Spleen (tissue), 11 donors: ENCODE measurements around the gene OR2V2. TPM values are rescaled to one million over a fixed set of nuclear protein-coding genes. Genes with fewer than 3 reads are reported as not detected.

ENCODE experiments used
- DNase-seq: peaks from one replicate; pipeline ENCODE4 v3.0.0-alpha.2; 2020
- H3K27ac ChIP-seq, 8 donors: fragments of 200-600 bp; sonication (generic) in 7 of 8; 1 replicate in 4 of 8; 2 replicates in 4 of 8; pipeline versions ENCODE4 v1.5.0 to v1.8.0; 2016 to 2021; ENCODE audit warnings: inconsistent platforms in 4 of 8, mild to moderate bottlenecking in 4 of 8, moderate library complexity in 1 of 8
- H3K27me3 ChIP-seq, 7 donors: fragments of 200-600 bp; sonication (generic) in 6 of 7; replicated peaks in 1 of 7; 1 replicate in 4 of 7; 2 replicates in 3 of 7; pipeline versions ENCODE4 v1.5.0 to v1.8.0; 2016 to 2021; ENCODE audit warnings: inconsistent platforms in 3 of 7, mild to moderate bottlenecking in 1 of 7
- H3K36me3 ChIP-seq, 6 donors: fragments of 200-600 bp; sonication (generic) in 5 of 6; 1 replicate in 4 of 6; 2 replicates in 2 of 6; pipeline versions ENCODE4 v1.5.0 to v1.8.0; 2016 to 2021; ENCODE audit warnings: inconsistent platforms in 2 of 6
- H3K4me1 ChIP-seq, 6 donors: fragments of 200-600 bp; sonication (generic) in 5 of 6; 1 replicate in 3 of 6; 2 replicates in 3 of 6; pipeline versions ENCODE4 v1.5.0 to v1.8.0; 2016 to 2021; ENCODE audit warnings: inconsistent platforms in 3 of 6
- H3K4me3 ChIP-seq, 8 donors: fragments of 200-600 bp; sonication (generic) in 7 of 8; 1 replicate in 4 of 8; 2 replicates in 4 of 8; pipeline versions ENCODE4 v1.5.0 to v1.8.0; 2016 to 2021; ENCODE audit warnings: inconsistent platforms in 4 of 8, mild to moderate bottlenecking in 4 of 8, moderate library complexity in 2 of 8
- H3K9me3 ChIP-seq, 8 donors: fragments of 200-600 bp; sonication (generic) in 7 of 8; 1 replicate in 4 of 8; 2 replicates in 4 of 8; pipeline versions ENCODE4 v1.5.0 to v1.8.0; 2016 to 2021; ENCODE audit warnings: inconsistent platforms in 4 of 8
- CTCF ChIP-seq, 11 experiments: fragments of 200-600 bp in 7 of 11; fragments of 450-650 bp in 4 of 11; sonication (generic) in 4 of 11; IDR thresholded peaks in 8 of 11; conservative IDR thresholded peaks in 3 of 11; 1 replicate in 7 of 11; 2 replicates in 4 of 11; pipeline versions ENCODE4 v1.4.0 to v1.8.0; 2016 to 2021; ENCODE audit warnings: antibody characterized with exemption in 11 of 11, inconsistent platforms in 4 of 11, mild to moderate bottlenecking in 1 of 11
- POLR2A ChIP-seq, 3 donors: fragments of 450-650 bp; IDR thresholded peaks; one replicate each; pipeline ENCODE4 v1.5.1; 2017; ENCODE audit warnings: antibody characterized with exemption in 3 of 3, mild to moderate bottlenecking in 1 of 3
- POLR2AphosphoS5 ChIP-seq, 3 donors: sonication (generic); formaldehyde crosslinking; IDR thresholded peaks; one replicate each; pipeline ENCODE4 v1.5.1; 2017; ENCODE audit warnings: antibody characterized with exemption in 3 of 3
- WGBS, 5 donors: extraction: QIAGEN DNeasy Blood & Tissue Kit in 3 of 5; methylation state at CpG; one replicate each; pipeline versions ENCODE4 v1.1.5 to v1.1.7; 2013 to 2018; 5-methylcytosine and 5-hydroxymethylcytosine counted together
- intact Hi-C: fragments of 100-400 bp; cut with DNase I; formaldehyde crosslinking; loops from one replicate; pipeline ENCODE4 v1.15.0; 2023; ENCODE audit warnings: low total_unique reads
- polyA plus RNA-seq, 3 donors: library from polyadenylated mRNA; stranded (reverse); fragments of 200-250 nt; gene quantifications; one replicate each; pipeline ENCODE4 v1.2.1, GENCODE V29; 2013
- total RNA-seq, 7 donors: library from RNA; depleted of rRNA in 3 of 7; stranded (reverse); fragments of >200 nt in 3 of 7; fragmentation: NEBNext Ultra II Directional in 4 of 7; extraction: Animal tissue kit (Norgen Biotek cat#: 25700) in 4 of 7; gene quantifications; one replicate each; pipeline versions ENCODE4 v1.1.0 to v1.2.1, GENCODE V29; 2016 to 2021
- donor health status: healthy with polysubstance abuse.
- donor health status: DM: no; HTN: no; CAD: no; lungs with moderate emphysema.
- donor health status: DM: no; HTN: no; CAD: no.
- donor health status: Bipolar disorder and iron deficiency.
- donor health status: healthy.
- donor health status: DM: no; HTN: no; CAD: no.
- donor health status: DM: yes; HTN: yes; CAD: no.

The OR2V2 gene
- total and polyA plus RNA-seq, 10 donors = not detected

- TF ChIP-seq CTCF (IDR thresholded peaks at IDR 0.05 in 8 of 11, conservative IDR thresholded peaks at IDR 0.05 in 3 of 11) (no peak), POLR2AphosphoS5 (IDR thresholded peaks at IDR 0.05) (no peak)
- 35 to 47% (median 42%) methylated on average over 9 of the region's 9 CpGs for WGBS, 5 donors
- DNase-seq = no peak
- Histone ChIP-seq H3K36me3 (no peaks in the 10 kb centered on the region), H3K9me3 (no peaks in the 10 kb centered on the region), H3K27me3 (peaks cover 0 to 53% (median 3%) of the 10 kb centered on the region in 7 donors), H3K4me1 (no peaks in the 10 kb centered on the region), H3K27ac (no peak overlapping the region), H3K4me3 (no peak overlapping the region)
- intact Hi-C loops = no loop called here
Observed at GRCh38 chr5:181151146-181151545, 3.8 kb downstream of the OR2V2 start.

GRCh38 chr5:181152406-181152805 is 5.0 kb downstream of the OR2V2 start:
- intact Hi-C loops = no loop called here
- Histone ChIP-seq H3K27me3 (peaks cover 0 to 57% (median 3%) of the 10 kb centered on the region in 7 donors), H3K27ac (no peak overlapping the region), H3K4me1 (no peaks in the 10 kb centered on the region), H3K36me3 (no peaks in the 10 kb centered on the region), H3K9me3 (no peaks in the 10 kb centered on the region), H3K4me3 (no peak overlapping the region)
- DNase-seq = no peak
- 60 to 78% (median 72%) methylated on average over 9 of the region's 9 CpGs for WGBS, 5 donors
- TF ChIP-seq POLR2AphosphoS5 (IDR thresholded peaks at IDR 0.05) (no peak), POLR2A (IDR thresholded peaks at IDR 0.05) (no peak), CTCF (IDR thresholded peaks at IDR 0.05 in 8 of 11, conservative IDR thresholded peaks at IDR 0.05 in 3 of 11) (no peak)

GRCh38 chr5:181153814-181154213 is 6.4 kb downstream of the OR2V2 start:
- Histone ChIP-seq H3K36me3 (no peaks in the 10 kb centered on the region), H3K9me3 (no peaks in the 10 kb centered on the region), H3K4me1 (no peaks in the 10 kb centered on the region), H3K4me3 (no peak overlapping the region), H3K27me3 (peaks cover 0 to 50% (median 0%) of the 10 kb centered on the region in 7 donors), H3K27ac (no peak overlapping the region)
- DNase-seq = no peak
- 29 to 51% (median 42%) methylated on average over 5 of the region's 5 CpGs for WGBS, 5 donors
- intact Hi-C loops = no loop called here
- no peak for TF ChIP-seq POLR2A (IDR thresholded peaks at IDR 0.05)
- TF ChIP-seq POLR2AphosphoS5 (IDR thresholded peaks at IDR 0.05) = no peak
- TF ChIP-seq CTCF (IDR thresholded peaks at IDR 0.05 in 8 of 11, conservative IDR thresholded peaks at IDR 0.05 in 3 of 11) = no peak

- WGBS, 5 donors = 48 to 60% (median 51%) methylated on average over 3 of the region's 3 CpGs
Observed at GRCh38 chr5:181156758-181157157, 9.4 kb downstream of the OR2V2 start.

More at GRCh38 chr5:181156758-181157157, 9.4 kb downstream of the OR2V2 start:
- H3K4me3 ChIP-seq = no peak overlapping the region
- peaks cover 0 to 24% (median 0%) of the 10 kb centered on the region in 7 donors for H3K27me3 ChIP-seq
- no peaks in the 10 kb centered on the region for H3K36me3 ChIP-seq
- intact Hi-C loops = no loop called here
- TF ChIP-seq CTCF (IDR thresholded peaks at IDR 0.05 in 8 of 11, conservative IDR thresholded peaks at IDR 0.05 in 3 of 11) (no peak), POLR2A (IDR thresholded peaks at IDR 0.05) (no peak), POLR2AphosphoS5 (IDR thresholded peaks at IDR 0.05) (no peak)
- H3K9me3 ChIP-seq = no peaks in the 10 kb centered on the region
- no peak for DNase-seq
- no peak overlapping the region for H3K27ac ChIP-seq
- peaks cover 0 to 21% (median 15%) of the 10 kb centered on the region in 6 donors for H3K4me1 ChIP-seq
